CD1c-positive myeloid dendritic cell (primary cell): ENCODE data around the gene RAPGEF5.

Source experiments
- DNase-seq: peaks from one replicate; pipeline ENCODE4 v3.0.0-alpha.2; 2016; ENCODE audit errors: extremely low spot score

The RAPGEF5 gene

DNA sequence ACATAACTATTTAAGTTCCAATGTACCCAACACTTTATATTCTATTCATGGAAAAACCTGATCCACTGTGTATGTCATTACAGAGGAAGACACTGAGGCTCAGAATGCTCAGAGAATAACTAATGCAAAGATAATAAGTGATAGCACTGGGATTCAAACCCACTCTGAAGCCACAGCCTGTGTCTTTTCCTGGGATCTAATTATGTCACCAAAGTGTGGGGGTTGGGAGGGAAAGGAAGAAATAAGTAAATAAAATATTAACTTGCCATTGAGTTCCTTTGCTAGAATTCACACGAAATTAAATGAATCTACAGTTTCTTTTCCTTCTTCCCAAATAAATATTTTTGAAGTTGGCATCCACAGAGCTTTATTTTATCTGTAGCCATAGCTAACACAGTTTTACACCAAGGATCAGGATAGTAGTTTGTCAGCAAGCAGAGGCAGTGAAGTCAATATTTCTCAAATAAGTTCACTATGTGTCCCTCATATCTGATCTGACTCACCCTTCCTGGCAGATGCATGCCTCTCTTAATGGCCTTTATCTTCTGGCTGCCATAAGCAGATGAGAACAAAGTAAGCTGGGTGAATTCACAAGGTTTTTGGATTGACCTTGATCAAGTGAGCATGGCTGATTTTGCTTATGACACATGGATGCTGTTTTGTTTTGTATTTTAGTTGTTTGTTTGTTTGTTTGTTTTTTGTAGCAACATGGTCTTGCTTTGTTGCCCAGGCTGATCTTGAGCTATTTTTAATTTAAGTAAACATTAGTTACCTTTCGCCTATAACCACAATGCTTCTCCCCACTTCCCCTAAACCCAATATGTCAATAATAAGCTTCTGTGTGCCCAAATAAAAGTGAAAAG lies 6.3 kb downstream of the RAPGEF5 start:
- DNase-seq: no peak

DNA sequence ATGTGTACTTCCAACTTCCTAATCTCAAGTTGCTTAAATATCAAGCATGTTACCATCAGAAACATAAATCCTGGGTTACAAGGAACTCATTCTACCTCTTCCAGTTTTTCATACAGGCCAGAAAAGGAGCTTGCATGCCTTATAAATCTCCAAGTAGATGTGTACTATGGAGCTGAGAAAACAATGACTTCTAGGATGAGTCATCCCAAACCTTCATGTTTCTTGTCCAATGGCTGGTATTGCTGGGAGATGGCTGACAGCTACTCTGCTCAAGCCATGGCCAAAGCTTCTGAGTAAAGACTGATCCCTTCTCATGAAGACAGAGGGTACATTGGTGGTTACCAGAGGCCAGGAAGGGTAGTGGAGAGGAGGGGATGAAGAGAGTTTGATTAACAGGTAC lies 8.6 kb downstream of the RAPGEF5 start:
- DNase-seq: no peak

DNA sequence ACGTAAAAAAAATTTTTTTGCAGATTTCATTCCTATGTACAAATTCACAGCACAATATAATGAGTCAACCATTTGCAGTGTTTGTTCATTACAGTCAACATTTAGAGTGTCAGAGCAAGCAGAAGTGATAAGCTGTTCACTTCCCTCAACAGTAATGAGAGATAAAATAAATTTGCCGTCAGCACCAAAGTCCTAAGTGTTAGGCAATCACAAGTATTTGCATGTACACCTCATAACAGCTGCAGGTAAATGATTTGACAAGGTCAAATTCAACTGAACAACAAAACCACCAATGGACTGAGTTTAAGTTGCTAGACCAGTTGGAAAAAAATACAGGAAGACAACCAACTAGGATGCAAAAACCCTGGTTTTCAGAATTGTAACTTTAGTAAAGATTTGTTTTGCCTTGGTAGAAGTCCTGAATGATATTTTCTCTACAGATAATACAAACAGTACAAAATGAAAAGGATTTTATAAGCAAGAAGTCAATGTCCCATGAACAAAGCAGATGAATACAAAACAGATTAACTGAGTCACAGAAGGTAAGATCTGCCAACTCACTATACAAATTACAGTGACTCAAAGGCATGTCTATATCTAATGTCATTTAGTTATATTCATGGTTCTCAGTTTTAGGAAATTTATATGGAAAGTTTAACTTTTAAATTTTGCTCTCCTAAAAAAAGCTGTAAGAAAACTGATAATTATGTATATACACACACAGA lies 10.4 kb downstream of the RAPGEF5 start:
- no peak for DNase-seq

DNA sequence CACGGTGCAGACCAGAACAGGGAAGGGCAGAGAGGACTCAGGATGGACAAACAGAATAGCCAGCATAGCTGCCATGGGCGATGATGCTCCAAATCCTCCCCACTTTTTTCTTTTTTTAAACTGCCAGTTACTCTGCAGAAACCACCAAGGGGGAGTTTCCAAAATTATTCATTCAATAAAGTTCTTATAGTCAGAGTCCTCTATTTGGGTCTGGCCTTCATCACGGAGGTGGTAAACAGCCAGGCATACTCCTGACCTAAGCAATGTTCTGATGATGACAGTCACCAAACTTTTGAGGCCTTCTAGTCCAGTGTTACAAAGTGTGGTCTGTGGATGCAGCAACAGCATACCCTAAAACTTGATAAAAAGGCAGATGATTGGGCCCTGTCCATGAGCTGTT lies 12.3 kb downstream of the RAPGEF5 start:
- DNase-seq: no peak

DNA sequence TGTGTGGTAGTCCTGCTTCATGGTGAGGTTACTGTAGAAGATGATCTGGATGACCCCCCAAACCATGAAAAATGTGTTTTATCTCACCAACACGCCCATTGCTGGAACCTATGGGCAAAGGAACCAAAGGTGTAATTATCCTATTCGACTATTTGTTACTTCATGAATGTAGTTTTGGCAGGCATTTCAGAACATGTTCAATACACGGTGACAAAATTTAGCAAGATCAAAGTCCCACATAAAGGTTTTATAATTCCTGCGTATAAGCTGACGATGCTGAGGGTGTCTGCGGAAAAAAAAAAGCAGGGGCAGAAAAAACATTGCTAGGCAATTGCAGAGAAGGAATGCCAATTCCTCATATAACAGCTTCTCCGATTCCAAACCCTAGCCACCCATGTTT lies 13.3 kb downstream of the RAPGEF5 start:
- DNase-seq: no peak

DNA sequence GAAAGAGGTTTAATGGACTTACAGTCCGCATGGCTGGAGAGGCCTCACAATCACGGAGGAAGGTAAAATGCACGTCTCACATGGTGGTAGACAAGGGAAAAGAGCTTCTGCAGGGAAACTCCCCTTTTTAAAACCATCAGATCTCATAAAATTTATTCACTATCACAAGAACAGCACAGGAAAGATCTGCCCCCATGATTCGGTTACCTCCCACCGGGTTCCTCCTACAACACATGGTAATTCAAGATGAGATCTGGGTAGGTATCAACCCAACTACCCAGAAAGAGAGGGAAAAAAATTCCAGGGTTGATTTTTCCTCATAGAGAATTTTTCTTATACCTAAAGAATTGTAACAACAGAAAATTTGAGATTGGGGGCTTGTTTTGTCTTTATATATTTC lies 13.9 kb downstream of the RAPGEF5 start:
- no peak for DNase-seq

DNA sequence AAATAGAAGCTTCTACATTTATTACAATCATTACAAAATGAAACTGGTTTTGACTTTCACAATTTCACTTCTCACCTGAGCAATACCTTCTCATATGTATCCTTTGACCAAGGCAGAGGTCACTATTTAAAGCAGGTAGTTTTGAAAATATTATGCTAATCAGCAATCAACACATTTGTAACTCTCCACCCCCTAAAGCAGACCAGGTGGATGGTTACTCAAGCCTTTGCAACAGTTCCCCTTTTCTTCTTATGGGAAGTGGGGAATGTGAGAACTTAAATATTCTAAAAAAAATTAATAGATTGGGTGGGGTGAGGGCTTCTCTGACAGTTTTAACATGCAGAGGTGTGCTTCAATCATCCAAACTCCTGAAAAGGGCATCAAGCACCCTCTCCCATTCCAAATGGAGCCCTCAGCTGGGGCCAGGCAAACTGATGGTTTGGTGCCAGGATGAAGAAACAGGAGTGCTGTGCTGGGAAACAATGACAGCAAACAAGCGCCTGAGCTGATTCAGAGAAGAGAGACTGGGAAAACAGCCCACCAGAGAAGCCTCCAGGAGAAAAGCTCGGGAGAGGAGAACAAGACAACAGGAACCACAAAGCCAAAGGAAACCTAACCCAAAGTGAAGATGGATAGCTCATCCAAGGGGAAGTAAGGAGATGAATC lies 17.1 kb downstream of the RAPGEF5 start:
- no peak for DNase-seq

DNA sequence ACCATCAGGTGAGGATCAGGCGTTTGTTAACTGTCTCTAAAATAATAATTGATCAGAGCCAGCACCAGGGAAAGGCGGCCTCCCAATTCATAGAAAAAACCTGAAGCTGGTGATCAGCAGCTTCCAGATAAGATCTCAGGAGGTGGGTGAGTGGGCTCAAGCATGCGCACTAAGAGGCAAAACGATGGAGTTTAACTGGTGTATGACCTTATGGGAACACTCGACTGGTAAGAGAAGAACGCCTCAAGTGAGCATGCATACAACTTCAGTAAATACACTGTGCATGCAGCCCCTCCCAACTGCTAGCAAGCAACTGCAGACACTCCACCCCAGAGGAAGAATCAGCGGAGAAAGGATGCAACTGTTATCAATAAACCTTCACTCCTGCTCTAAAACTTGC lies 18.1 kb downstream of the RAPGEF5 start:
- DNase-seq: no peak

DNA sequence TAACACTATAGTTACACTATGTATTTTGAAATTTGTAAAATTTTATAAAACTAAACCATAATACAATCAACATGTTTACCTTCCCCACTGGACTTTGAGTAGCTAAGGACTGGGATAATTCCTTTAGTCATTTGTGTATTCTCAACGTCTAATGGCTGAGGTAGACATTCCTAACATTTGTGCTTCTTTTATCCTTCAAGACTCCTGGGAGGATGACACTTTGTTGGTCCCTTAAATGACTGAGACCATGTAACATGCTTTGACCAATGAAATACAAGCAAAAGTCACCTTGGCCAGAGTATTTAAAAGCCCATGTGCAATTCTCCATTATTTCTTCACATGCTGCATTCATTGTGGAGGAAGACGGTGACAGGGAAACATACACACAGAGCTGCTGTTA lies 18.5 kb downstream of the RAPGEF5 start:
- no peak for DNase-seq

DNA sequence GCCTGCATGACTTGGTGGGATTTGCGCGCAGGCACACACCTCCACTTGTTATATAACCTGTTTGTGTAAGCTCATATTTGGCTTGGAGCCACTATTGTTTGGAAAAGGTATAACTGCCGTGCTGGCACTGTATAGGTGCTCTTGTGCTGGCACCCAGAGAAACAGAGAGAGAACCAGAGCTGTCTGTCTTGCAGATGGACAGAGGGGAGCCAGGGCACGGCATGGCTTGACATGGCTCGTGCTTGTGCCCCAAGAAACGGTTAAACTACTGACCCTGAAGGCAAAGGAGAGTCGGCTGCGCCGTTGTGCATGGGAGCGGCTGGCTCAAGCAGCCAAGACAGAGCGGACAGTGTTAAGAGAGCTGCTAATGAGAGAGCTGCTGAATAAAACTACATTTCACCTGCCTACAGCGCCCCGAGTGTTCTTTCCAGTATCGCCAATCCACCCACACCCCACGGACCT lies 23.2 kb downstream of the RAPGEF5 start:
- no peak for DNase-seq

DNA sequence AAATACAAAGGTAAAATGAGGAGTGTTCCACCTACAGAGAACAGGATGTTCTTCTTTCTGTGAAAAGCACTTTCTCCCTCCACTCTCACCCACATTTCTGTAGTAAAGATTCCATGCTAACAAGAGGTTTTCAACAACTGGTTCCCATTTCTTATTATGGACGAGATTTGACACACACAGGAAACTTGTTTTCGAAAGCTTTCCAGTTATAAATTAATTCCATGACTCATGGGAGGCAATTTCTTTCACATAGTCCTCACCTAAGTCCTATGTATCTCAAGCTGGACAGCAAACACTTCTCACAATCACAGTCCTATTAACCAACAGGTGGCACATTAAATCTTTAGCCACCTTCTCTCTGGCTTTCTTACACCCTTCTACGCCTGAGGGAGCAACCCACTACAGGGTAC lies 24.5 kb downstream of the RAPGEF5 start:
- no peak for DNase-seq

DNA sequence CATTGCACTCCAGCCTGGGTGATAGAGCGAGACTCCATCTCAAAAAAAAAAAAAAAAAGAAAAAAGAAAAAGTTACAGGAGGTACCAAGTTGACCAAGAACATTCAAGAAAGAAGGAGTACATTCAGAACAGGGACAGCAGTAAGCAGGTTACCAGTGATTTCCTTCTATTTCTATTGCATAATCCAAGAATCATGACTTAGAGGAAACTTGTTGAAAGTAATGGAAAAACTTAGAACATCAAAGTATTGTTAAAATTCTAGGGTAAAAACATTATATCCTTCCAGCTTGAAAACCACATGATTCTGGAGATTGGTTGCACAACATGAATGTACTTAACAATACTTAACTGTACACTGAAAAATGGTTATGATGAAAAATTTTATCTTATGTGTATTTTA lies 25.2 kb downstream of the RAPGEF5 start:
- DNase-seq: no peak

DNA sequence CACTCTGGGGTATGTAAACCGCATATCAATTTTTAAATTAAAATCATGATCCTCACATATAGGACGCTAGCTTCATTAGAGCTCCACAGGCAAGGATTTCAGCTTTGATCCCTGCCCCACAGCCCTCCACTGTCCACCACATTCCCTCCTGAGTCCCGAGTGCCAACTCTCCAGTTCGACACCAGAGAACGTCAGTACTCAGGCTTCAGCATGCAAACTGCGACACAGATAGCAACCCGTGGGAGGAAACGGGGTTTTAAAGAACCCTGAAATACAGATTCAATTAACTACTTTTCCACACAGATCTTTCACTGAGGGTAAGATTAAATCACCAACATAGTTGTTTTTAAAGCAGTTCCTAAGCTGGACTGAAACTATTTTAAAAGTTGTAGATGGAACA lies 26.1 kb downstream of the RAPGEF5 start:
- no peak for DNase-seq

DNA sequence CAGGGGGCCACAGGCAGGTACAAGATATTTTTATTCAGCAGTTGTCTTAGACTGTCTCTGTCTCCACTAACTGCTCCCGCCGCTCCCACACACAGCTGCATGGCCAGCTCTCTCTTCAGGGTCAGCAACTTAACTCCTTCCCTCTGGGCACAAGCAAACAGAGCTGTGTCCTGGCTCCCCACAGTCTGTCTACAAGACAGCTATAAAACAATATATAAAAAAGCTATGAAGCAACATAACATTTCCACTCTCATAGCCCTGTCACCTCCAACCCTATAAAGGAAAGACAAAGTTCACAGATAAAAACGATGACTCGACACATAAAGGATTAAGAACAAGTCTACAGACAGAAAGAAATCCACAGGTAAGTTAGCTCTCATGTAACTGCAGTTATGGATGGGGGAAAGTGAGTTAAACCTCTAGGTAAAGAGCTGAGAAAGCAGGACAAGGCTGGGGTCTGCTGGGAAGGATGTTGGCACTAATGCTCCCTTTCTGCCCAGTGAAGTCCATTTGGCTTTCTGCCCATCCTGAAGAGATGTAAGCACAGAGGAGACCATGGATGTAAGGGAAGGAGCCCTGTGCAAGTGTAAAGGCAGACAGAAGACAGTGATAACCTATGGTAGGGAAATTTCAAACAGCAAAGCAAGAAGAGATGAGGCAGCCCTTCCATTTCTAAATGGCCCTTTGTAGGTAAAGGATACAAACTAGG lies 27.0 kb downstream of the RAPGEF5 start:
- no peak for DNase-seq

DNA sequence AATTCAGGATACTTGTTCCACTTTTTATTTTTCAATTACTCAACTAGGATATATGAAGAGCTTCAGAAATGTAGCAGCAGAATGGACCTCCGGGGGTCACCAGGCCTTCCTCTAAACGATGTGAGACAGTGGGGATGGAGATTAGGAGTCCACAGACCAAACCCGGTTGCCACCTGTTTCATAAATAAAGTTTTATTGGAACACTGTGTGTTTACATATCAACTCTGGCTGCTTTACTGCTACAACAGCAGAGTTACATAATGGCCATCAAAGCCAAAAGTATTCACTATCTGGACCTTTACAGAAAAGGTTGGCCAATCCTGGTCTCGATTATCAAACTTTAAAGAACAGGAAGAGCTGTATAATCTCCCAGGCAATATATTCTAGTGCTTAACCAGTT lies 30.8 kb downstream of the RAPGEF5 start:
- no peak for DNase-seq

DNA sequence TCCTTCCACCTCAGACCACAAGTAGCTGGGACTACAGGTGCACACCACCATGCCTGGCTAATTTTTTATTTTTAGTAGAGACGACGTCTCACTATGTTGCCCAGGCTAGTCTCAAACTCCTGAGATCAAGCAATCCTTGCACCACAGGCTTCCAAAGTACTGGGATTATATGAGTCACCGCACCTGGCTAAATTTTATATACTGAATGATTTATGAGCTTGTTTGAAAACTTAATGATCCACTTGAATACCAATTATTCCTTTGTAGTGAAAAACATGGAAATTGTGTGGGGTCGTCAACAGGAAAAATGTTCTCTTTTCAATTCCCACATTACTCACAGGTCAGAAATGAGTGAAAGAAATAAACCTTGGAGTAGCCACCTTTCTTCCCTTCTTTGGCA lies 31.3 kb downstream of the RAPGEF5 start:
- DNase-seq: no peak

DNA sequence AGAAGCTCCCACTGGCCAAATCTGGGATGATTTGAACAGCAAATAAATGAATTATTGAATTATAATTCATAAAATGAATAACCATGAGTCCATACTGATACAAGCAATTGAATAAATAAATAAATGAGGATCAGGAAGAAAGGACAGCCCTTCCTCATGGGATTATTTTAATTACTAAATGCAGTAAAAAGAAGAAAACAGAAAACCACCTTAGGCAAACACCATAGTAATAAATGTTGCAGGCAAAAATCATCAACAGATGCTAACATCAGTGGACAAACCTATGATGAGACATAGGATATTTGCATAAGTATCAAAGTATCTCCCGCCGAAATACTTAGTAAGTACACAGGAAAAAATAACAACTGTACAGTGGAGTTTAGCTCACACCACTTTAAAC lies 33.2 kb downstream of the RAPGEF5 start:
- no peak for DNase-seq

DNA sequence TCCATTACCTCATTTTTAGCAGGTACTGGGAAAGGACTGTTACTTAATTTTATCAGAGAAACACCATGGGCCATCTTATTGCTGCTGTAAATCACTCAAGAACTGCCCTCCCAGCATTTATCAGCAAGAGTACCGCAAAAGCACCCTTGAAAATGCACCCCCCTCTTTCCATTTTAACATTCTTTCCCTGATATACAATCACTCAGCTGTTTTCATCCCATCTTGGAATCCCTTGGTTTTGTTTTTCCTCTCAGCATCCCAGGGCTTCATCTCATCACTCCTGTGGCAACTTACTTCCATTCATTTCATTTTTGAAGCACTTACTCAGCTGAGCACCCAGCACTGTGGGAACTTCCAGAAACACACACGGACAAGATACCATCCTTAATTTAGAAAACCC lies 36.5 kb downstream of the RAPGEF5 start:
- DNase-seq: no peak

DNA sequence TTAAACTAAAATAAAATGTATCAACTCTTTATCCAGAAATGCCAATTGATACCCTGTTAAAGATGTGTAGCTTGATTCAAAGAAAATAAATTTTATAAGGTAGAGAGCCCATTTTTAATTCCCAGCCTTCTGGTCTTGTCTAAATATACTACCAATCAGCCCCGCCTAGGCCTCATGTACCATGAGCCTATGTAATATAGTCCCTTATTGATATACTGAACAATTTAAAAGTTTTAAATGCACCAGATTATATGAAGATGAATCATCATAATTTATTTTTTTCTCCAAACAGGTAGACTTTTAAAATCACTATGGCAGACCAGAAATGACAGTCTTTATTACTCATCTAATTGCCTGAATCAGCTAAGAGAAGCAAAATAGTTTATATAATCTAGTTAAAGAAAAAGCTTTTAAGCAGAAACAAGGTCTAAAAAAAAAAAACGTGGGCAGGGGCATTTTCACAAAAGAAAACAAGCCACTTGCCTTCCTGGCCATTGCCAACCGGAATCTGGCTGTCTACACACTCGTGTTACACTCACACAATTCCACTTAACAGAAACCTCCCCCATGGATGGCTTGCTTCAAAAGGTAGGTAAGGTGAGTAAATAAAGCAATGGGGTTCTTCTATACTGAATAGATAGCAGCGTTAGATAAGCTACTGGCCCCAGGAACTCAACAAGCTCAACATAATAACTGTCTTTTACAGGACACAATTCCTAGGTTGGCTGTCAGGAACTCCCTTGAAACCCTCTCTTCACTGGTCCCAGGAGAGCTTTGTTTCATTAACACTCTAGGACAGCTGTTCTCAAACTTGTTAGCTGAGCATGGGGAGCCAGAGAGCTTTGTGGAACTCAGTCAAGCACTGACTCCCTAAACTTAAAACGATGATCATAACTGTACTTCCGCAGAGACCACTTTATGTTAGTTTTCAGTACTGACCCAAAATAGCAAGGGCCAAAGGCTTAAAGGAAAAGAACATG lies 37.2 kb downstream of the RAPGEF5 start:
- DNase-seq: no peak

DNA sequence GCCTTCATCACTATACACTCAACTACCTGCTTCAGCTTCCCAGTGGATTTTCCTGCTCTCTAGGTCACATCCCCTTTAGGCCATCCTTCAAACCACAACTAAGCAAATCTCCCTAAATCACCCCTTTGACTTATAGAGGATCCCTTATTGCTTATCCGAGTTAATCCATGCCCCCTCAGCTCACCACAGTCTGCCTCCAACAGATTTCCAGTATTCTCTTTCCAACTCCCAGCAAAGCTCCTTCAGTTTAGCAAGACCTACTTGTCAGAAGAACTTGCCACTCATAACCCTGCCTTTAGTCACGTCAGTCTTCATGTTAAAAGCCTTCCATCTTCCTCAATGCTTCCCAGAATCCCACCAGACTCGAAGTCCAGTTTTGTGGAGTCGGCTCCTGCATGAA lies 38.6 kb downstream of the RAPGEF5 start:
- no peak for DNase-seq

DNA sequence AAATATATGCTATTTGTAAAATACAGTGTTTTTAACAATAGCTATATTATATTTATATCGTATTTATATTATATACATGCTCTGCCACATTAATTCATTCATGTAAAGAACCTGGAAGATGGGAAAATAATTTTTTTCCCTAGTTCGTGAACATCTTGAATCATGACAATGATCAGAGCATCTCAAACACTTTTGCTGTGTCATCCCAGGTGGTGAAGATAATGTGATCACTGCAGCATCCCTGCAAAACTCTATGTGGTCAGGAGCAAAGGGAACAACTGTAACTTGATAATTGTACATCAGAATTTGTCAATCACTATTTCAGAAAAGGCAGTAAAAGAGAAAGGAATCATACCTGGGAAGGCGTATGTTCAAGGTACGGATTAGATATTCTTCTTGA lies 39.3 kb downstream of the RAPGEF5 start:
- DNase-seq: no peak
